GM19043 (cell line): ENCODE measurements around the gene AGPAT1.

Experiments
- ATAC-seq: cut with Tn5 transposase; IDR thresholded peaks from one replicate; pipeline ENCODE4 v1.9.1; 2021; ENCODE audit warnings: low read depth; ENCODE audit not compliant: unreplicated experiment

Gene AGPAT1

GRCh38 chr6:32173051-32173727, 2.7 kb downstream of the AGPAT1 start:
- no peak for ATAC-seq

GRCh38 chr6:32171234-32171633, 4.7 kb downstream of the AGPAT1 start:
- ATAC-seq, result no peak

- ATAC-seq, result no peak
These were observed 5.6 kb downstream of the AGPAT1 start for GRCh38 chr6:32170294-32170693.

DNA sequence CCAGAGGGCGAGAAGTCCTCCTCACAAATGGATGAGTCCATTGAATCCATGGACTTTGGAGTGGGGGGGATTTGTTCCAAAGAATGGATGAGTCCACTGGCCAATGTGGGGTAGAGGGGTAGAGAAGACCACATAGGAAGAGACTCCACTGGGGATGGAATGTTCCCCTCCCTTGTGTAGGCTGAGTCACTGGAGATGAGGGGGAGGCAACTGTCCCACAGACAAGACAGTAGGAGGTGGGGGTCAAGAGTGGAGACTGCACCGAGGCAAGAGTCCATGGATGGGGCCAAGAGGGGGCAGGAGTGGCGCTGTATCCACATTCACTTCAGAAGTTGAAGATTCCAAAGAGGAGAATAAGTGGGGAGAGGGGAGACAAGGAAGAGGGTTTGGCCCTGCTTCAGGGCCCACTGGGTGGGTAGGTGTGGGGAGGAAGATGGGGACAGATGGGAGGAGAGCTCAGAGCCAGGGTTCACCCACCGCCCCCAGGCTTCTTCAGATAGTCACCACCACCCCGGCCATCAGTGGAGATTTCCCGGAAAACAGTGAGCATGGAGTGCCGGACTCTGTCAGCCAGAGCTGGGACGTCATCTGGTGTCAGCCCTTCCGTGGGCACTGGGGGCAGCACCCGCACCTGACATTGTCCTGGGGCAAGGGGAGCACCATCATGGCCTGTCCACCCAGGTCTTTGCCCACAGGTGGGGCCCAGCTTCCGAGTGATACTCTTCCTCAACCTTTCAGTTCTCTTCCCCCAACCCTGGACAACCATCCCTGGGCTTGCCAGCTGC, 6.9 kb downstream of the AGPAT1 start:
- no peak for ATAC-seq

- no peak for ATAC-seq
These were observed 7.5 kb downstream of the AGPAT1 start for GRCh38 chr6:32168350-32168749.

- no peak for ATAC-seq
These were observed 8.1 kb downstream of the AGPAT1 start for GRCh38 chr6:32167761-32168262.

DNA sequence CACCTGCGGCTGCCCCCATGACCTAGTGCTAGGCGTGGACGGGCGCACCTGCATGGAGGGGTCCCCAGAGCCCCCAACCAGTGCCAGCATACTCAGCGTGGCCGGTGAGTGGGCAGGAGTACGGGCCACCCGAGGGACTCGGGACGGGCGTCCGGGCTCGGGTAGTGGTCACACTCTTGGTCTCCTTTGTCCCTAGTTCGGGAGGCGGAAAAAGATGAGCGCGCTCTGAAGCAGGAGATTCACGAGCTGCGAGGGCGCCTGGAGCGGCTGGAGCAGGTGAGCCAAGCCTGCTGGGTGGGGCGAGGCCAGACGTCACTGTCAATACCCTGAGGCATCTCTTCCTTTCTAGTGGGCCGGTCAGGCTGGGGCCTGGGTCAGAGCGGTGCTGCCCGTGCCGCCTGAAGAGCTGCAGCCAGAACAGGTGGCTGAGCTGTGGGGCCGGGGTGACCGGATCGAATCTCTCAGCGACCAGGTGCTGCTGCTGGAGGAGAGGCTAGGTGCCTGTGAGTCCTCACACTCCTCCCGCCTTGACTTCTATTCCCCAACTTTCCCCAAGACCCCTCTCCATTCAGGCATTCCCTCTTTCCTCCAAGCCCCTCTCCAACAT, 8.6 kb downstream of the AGPAT1 start:
- no peak for ATAC-seq

GRCh38 chr6:32166411-32167061, 9.3 kb downstream of the AGPAT1 start:
- no peak for ATAC-seq

DNA sequence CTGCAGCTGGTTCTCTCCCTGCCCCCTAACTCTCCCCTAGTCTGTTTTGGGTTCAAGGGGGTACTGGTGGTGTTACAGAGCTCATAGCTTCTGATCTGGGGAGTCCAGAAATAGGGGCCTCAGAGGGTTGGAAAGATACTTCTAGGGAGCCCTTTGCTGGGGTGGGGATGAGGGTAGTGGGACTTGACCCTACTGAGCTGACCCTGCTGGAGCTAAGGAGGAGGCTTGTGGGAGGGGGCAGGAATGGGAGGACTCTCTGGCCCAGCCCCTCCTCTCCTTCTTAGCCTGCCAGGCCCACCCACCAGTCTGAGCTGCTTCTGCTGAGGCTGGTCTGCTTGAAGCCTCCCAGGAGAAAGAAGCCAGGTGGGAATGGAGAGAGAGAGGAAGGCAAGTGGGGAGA, 11.6 kb downstream of the AGPAT1 start, which contains the start of gene EGFL8:
Gene EGFL8, plus strand, starts transcription at position 301 of the 400 bp plus-strand sequence. CDS start 1,571 bp downstream, outside the sequence.
- ATAC-seq, result no peak

DNA sequence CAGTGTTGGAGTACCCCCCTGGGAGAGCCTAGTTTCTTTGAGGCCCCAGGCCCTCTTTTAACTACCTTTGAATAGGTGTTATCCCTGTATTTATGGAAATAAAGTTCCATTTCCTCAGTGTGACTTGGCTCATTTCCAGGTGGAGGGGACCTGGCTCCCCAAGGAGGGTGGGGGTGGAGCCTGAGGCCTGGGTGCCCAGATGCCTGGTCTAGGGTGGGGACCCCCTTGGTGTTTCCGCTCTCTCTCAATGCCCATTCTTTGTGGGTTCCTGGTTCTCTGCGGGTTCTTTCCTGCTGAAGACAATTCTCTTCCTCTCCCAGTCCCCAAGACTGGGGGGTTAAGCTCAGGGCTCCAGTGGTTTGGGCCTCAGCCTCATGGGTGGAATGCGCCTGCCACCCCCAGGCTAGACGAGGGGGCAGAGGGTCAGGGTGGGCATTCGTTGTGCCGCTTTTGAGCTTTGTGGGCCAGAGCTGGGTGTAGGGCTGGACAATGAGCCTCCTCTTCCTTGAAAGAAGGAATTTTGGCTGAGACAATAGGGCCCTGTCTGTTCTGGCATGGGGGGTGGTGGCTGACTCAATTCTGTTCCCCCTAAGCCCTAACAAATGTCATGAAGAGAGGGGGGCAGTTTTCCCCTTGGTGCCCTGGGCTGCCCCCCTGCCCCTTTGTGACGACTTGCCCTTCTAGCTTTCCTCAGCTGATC, 12.2 kb downstream of the AGPAT1 start:
- ATAC-seq, result no peak

DNA sequence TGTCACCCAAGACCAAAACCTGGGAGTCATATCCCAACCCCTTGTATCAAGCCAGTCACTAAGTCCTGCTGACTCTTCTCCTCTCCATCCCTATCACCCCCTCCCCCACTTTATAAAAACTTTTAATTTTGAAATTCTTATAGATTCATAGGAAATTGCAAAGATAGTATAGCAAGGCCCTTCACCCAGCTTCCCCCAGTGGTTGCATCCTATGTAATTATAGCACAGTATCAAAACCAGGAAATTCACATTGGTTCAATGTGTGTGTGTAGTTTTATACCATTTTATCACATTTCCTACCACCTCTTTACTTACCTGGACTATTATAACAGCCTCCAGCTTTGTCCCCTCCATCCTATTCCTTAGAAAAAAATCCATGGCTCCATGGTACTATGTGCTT, 17.8 kb downstream of the AGPAT1 start:
- ATAC-seq, result no peak

- ATAC-seq, result no peak
These were observed 19.0 kb downstream of the AGPAT1 start for GRCh38 chr6:32156891-32157290.

GRCh38 chr6:32154514-32155161, 21.2 kb downstream of the AGPAT1 start:
- peak; percentile 70 for ATAC-seq

GRCh38 chr6:32153564-32154513, 22.0 kb downstream of the AGPAT1 start, which contains the start of gene PPT2:
TSS of gene PPT2 (plus strand) at chr6:32154141. CDS start at chr6:32154595, 454 bp downstream.
- no peak for ATAC-seq

DNA sequence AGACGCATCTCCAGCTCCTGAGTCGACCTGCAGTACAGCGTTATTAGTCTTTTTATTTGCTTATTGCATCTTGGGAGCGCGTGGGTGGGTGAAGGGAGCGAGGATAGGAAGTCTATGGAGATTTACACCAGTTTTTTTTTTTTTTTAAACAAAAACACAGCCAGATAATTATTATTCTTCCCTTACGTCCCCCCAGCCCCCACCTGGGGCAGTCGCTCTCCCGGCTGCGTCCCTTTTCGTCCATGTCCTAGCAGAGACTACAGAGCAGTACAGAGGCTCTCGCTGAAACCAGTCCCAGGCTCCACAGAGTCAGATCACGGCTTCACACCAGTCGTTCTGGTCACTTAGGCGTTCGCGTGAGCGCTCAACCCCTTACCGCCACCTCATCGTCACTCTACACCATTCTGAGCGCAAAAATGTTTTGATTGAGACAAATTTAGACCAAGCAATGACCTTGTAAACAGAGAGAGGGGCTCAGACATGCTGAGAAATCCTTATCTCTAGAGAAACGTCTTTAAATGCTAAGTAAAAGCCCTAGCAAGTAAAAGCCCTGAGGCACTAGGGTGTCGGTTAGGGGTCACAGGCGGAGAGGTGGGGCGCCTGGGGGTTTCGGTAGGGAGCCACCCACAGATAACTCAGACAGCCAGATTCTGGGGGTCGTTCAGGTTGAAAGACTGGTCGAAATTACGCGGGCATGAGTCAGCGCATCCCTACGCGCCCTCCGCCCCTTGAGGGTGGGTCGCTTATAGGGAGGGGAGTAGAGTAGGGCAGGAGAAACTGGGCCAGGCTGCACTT, 22.9 kb downstream of the AGPAT1 start:
- ATAC-seq, result no peak

GRCh38 chr6:32151863-32152768, 23.8 kb downstream of the AGPAT1 start, which contains the start of gene PRRT1:
TSS of gene PRRT1 (minus strand) at chr6:32151939. CDS start at chr6:32151827, 112 bp downstream.
- no peak for ATAC-seq
